ENCODE results near the gene RRH.
"Not testable (repeated sequence)": the region's sequence is repeated elsewhere in the genome, so short reads cannot be mapped to it uniquely, and the experiment has no call there.

Gene RRH

GRCh38 chr4:109847896-109848442, 20.2 kb downstream of the RRH start, which contains the start of gene LRIT3:
Gene LRIT3, plus strand, starts transcription at chr4:109848107. Its CDS starts 95 bp downstream, at chr4:109848202.
- DNase-seq, result no peak

GRCh38 chr4:109848501-109848900, 20.7 kb downstream of the RRH start:
- DNase-seq, result no peak

DNA sequence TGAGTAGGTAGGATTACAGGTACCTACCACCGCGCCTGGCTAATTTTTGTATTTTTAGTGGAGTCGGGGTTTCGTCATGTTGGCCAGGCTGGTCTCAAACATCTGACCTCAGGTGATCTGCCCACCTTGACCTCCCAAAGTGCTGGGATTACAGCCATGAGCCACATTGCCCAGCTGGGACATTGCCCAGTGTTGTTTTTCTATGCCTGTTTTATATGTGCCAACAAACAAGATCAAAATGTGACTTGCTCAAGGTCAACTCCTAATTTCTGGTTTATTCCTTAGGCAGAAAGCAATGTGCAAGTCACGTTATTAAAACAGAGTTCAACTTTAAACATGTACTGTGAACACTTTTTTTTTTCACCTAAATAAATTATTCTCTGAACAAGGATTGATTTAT, 22.8 kb downstream of the RRH start:
- DNase-seq, result no peak

- DNase-seq, result not testable (repeated sequence)
Measured at GRCh38 chr4:109859426-109860300, 31.9 kb downstream of the RRH start.

DNA sequence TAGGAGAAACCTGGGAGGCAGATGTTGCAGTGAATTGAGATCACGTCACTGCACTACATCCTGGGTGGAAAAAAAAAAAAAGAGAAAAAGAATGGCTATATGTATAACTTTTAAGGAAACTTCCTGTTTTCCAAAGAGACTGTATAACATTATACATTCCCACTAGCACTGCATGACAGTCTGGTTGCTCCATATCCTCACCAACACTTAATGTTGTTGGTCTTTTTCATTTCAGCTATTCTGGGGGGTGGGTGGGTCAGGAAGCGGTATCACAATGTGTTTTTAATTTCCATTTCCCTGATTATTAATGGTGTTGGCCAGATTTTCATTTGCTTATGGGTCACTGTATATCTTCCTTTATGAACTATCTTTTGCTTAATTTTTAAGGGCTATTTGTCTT, 33.5 kb downstream of the RRH start:
- no peak for DNase-seq

GRCh38 chr4:109861916-109862511, 34.2 kb downstream of the RRH start:
- no peak for DNase-seq

DNA sequence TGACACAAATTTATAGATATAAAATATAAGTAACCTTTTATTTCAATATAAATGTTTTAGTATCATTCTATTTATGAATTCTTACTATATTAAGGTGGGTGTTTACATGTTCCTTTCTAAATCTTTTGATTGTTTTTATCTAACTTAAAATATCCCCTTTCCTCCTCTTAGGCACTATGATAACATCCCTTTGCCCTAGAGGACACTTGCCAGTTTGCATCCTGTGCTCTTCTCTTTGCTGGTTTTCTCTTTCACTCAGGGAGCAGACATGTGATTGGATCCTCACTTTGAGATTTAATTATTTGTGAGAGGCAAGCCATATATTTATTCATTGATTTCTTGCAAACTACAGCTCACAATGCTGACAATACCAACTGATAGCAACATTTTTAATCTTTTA, 36.4 kb downstream of the RRH start:
- DNase-seq, result no peak

- no peak for DNase-seq
Measured at GRCh38 chr4:109870061-109870460, 42.3 kb downstream of the RRH start.

DNA sequence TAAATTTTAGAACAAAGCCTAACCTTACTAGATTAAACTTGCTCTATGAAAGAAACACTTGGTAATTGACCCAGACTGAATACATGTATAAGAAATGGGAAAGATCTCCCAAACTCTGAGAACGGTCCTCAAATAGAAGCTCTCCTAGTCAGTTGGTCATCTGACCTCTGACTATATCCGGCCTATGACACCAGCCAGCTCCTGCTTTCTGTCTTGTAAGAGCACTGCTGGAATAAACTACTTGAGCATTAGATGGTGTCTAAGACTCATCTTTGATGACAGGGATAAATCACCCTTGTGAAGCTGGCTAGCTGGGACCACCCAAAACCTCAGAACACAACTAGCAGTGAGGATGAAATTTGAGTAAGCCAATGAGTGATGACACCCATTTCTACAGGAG, 44.3 kb downstream of the RRH start:
- no peak for DNase-seq

DNA sequence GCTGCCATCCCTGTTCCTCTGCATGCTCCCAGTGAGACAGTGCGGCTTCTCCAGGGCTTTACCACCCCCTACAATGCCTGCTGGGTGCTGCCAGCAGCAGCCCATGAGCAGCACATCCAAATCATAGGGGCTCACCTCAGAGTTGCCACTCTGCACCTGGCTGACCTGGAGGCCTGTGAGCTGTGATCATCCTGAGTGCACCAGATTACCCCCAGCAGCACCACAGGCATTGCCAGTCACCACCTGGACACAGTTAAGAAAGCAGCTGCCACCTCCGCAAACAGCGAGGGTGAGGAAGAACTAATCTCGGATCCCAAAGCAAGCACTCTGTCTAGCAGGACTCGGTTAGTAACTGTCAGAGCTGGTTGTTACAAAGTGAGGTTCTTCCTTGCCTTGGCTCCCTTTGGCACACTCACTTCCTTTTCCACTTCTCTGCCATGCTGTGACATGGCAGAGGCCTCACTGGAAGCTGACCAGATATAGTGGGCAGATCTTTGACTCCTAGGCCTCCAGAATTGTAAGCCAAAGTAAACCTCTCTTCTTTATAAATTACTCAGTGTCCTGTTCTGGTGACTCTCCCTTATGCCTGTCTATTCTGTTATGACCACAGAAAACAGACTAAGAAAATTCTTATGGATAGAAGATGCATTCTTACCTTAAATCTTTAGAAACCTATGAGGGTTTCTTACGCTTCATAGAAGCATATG, 45.3 kb downstream of the RRH start:
- no peak for DNase-seq

- DNase-seq, result no peak
Measured at GRCh38 chr4:109873791-109874514, 46.2 kb downstream of the RRH start.

GRCh38 chr4:109875106-109875505, 47.3 kb downstream of the RRH start:
- no peak for DNase-seq

- not testable (repeated sequence) for DNase-seq
Measured at GRCh38 chr4:109875553-109875952, 47.8 kb downstream of the RRH start.

DNA sequence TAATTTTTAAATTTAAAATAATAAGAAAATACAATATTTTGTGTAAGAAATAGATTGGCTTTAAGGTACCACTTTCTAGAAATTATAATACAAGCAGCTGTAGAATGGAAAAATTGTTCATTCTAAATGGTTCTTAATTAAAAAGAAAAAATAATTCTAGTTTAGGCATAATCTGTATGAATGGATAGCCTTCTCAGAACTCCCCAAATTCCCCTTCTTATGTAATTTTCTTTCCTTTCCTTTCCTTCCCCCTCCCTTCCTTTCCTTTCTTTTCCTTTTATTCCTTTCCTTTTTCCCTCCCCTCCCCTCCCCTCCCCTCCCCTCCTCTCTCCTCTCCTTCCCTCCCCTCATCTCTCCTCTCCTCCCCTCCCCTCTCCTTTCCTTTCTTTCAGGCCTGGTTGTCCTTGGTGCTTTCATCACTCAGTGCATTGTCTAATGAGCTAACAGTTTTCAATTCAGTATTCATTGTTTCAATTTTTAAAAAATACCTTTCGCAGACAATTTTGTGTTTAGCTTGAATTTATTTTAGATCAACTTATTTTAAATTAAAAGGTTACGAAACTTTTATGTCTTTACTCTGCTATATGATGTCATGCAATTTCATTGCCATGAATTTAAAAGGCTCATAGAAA, 49.0 kb downstream of the RRH start:
- DNase-seq, result no peak

DNA sequence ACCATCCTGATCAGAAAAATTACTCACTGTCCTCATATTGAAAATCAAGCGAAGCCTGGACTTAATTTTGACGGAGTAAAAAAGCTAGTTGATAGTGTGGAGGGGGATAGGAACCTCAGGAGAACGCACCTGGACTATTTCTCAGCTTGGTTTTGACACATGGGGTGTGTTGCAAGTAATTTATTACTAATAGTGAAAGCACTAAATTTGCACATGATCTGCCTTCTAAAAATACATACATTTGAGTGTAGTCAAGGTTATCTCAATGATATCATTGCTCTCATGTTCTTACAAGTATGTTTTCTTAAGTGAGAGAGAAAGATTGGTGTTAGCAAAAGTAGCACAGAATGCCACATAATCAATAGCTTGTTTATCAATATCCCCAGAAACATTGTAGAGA, 49.6 kb downstream of the RRH start:
- no peak for DNase-seq

GRCh38 chr4:109878355-109878754, 50.6 kb downstream of the RRH start:
- DNase-seq, result no peak

DNA sequence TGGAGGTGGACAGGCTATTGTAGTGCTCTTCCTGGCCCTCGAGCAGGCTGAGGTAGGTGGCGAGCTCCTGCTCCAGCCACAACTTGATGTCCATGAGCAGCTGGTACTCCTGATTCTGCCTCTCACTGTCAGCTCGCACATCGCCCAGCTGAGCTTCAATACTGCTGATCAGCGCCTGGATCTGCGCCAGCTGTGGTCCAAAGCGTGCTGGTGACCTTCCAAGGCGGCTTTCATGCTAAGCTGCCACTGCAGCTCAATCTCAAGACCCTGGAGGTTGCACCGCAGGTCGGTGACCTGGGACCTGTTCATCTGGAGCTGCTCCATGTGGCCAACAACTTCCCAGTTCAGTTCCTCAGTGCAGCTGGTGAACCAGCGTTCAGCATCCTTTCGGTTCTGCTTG, 51.3 kb downstream of the RRH start:
- DNase-seq, result no peak

- DNase-seq, result no peak
Measured at GRCh38 chr4:109879636-109880314, 52.0 kb downstream of the RRH start.

DNA sequence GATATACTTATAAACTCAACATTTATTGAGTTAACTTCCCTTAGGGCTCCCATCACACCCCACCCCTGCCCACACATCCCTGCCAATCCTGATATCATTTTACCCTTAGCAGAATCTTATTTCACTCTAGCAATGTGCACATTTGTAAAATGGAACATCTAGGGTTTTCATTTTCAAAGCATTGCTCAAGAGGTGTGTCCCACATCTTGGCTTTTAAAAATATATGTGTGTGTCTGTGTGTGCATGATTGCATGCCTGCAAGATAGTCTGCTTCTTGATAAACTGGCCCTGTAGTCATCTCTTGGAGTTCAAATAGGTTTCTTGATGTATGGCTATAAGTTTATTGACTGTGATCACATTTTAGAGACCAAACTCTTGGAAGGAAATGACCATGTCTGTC, 58.5 kb downstream of the RRH start:
- DNase-seq, result no peak

DNA sequence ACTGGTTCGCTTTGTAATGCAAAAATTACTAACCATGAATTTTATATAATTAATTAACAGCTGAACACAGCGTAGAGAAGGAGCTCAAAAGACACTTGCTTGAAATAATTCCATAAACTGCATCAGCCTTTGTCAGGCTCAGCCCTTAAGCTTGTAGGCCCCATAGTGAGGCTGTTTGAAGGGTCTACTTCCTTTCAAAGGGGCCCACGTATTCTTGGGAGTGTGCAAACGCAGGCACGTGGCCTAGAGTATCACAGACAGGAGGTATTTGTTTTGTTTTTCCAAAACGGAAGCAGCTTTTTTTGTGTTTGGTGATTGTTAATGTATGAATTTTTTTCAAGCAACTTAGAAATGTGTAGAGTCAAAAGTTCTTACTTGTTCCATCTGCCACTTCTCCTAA, 59.3 kb downstream of the RRH start:
- DNase-seq, result no peak

DNA sequence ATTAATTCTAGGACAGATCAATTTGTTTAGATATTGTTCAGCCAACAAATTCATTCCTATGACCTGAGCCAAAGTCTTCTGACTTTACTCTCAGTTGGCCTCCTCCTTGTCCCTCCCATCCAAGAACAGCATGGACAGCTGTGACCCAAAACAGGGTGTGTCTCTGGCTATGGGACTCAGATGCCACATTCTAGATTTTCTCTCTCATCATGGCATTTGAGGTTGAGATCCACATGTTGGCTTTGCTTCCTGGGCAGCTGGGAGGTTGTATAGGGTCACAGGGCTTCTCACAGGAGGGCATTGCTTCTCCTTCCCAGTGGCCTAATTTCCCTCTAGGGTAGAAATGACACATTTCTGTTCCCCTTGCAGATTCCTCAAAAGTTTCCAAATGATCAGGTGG, 62.3 kb downstream of the RRH start:
- no peak for DNase-seq

All from NCI-H2081 (cell line).